ENCODE measurements around the gene GLT8D1.
A peak's percentile ranks its signal among the peaks of the same experiment; 100 is the strongest.

The GLT8D1 gene, protein sequence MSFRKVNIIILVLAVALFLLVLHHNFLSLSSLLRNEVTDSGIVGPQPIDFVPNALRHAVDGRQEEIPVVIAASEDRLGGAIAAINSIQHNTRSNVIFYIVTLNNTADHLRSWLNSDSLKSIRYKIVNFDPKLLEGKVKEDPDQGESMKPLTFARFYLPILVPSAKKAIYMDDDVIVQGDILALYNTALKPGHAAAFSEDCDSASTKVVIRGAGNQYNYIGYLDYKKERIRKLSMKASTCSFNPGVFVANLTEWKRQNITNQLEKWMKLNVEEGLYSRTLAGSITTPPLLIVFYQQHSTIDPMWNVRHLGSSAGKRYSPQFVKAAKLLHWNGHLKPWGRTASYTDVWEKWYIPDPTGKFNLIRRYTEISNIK

GRCh38 chr3:52705688-52706686 lies at the start of gene GLT8D1, which contains the start of gene SPCS1:
TSS of gene GLT8D1 (minus strand) at chr3:52705791. CDS start at chr3:52700460, 5,331 bp downstream.
TSS of gene SPCS1 (plus strand) at chr3:52706106. CDS start at chr3:52706247, 141 bp downstream.
- TF ChIP-seq CTCF (IDR thresholded peaks at IDR 0.05; ENCODE audit: borderline replicate concordance, control extremely low read depth, extremely low read depth, insufficient read depth, missing control alignments), result no peak
- in situ Hi-C loops (cut with MboI; ENCODE audit: low sequenced_read_pairs, unreplicated experiment), result no loop called here
- DNase-seq (ENCODE audit: low spot score), result peak; percentile 93

- no peak for TF ChIP-seq CTCF (IDR thresholded peaks at IDR 0.05; ENCODE audit: borderline replicate concordance, control extremely low read depth, extremely low read depth, insufficient read depth, missing control alignments)
- in situ Hi-C loops (cut with MboI; ENCODE audit: low sequenced_read_pairs, unreplicated experiment), result no loop called here
- DNase-seq (ENCODE audit: low spot score), result no peak
These were observed 48.8 kb upstream of the GLT8D1 start for GRCh38 chr3:52754373-52754772.

GRCh38 chr3:52752045-52752660 lies 46.6 kb upstream of the GLT8D1 start:
- DNase-seq (ENCODE audit: low spot score), result no peak
- in situ Hi-C loops (cut with MboI; ENCODE audit: low sequenced_read_pairs, unreplicated experiment), result no loop called here
- TF ChIP-seq CTCF (IDR thresholded peaks at IDR 0.05; ENCODE audit: borderline replicate concordance, control extremely low read depth, extremely low read depth, insufficient read depth, missing control alignments), result no peak

DNA sequence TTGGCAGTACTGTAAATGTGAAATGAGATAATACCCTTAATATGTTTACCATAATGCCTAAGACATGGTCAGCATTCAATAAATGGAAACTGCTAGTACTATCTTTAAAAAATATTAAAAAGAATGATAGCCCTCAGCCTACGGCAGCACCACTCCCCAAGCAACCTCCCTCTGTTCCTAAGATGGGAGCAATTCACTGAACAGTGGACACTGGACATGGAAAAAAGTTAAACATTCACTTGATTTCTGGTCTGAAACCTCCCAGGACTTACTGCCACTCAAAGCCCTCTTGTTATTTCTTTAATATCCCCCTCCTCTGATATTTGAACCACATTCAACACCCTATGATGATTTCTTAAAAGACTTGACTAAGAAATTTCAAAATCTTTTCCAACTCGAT lies 38.1 kb upstream of the GLT8D1 start:
- DNase-seq (ENCODE audit: low spot score), result no peak
- no peak for TF ChIP-seq CTCF (IDR thresholded peaks at IDR 0.05; ENCODE audit: borderline replicate concordance, control extremely low read depth, extremely low read depth, insufficient read depth, missing control alignments)
- in situ Hi-C loops (cut with MboI; ENCODE audit: low sequenced_read_pairs, unreplicated experiment), result loop anchor here (25.0 kb wide), 1 partner anchor 319 kb away; no protein-coding TSS in a partner anchor

GRCh38 chr3:52743152-52743551 lies 37.6 kb upstream of the GLT8D1 start:
- no peak for DNase-seq (ENCODE audit: low spot score)
- no peak for TF ChIP-seq CTCF (IDR thresholded peaks at IDR 0.05; ENCODE audit: borderline replicate concordance, control extremely low read depth, extremely low read depth, insufficient read depth, missing control alignments)
- in situ Hi-C loops (cut with MboI; ENCODE audit: low sequenced_read_pairs, unreplicated experiment), result loop anchor here (25.0 kb wide), 1 partner anchor 319 kb away; no protein-coding TSS in a partner anchor

Data from GM13976 (cell line).